Measurements from ENCODE around the gene ERO1B.

The ERO1B gene

GRCh38 chr1:236211815-236212214, 69.9 kb downstream of the ERO1B start:
- DNase-seq (ENCODE audit: low read depth in 1 of 2, low spot score in 1 of 2) = no peak
- Histone ChIP-seq H3K27me3 (ENCODE audit: insufficient read depth, poor library complexity, severe bottlenecking) (no peaks in the 10 kb centered on the region), H3K4me3 (replicated peaks; ENCODE audit: insufficient read depth, low read length) (no peak overlapping the region), H3K27ac (replicated peaks) (no peak overlapping the region)
- TF ChIP-seq CTCF (IDR thresholded peaks at IDR 0.05; ENCODE audit: insufficient read depth, low read length) = no peak
- no peak for TF ChIP-seq REST (IDR thresholded peaks at IDR 0.05; ENCODE audit: insufficient replicate concordance, low read depth)
- TF ChIP-seq POLR2AphosphoS5 (IDR thresholded peaks at IDR 0.05; ENCODE audit: low read depth) = no peak
- no peak for TF ChIP-seq SPI1 (IDR thresholded peaks at IDR 0.05; ENCODE audit: borderline replicate concordance, low read depth)
- TF ChIP-seq GABPA (IDR thresholded peaks at IDR 0.05; ENCODE audit: low read depth) = no peak

- no peaks in the 10 kb centered on the region for H3K27me3 ChIP-seq (ENCODE audit: insufficient read depth, poor library complexity, severe bottlenecking)
- H3K4me3 ChIP-seq (replicated peaks; ENCODE audit: insufficient read depth, low read length) = no peak overlapping the region
- DNase-seq (ENCODE audit: low read depth in 1 of 2, low spot score in 1 of 2) = no peak
- TF ChIP-seq CTCF (IDR thresholded peaks at IDR 0.05; ENCODE audit: insufficient read depth, low read length) = no peak
- no peak for TF ChIP-seq GABPA (IDR thresholded peaks at IDR 0.05; ENCODE audit: low read depth)
- no peak overlapping the region for H3K27ac ChIP-seq (replicated peaks)
Measured at GRCh38 chr1:236209713-236210112, 72.0 kb downstream of the ERO1B start.

GRCh38 chr1:236209185-236209584, 72.6 kb downstream of the ERO1B start:
- Histone ChIP-seq H3K4me3 (replicated peaks; ENCODE audit: insufficient read depth, low read length) (no peak overlapping the region), H3K27me3 (ENCODE audit: insufficient read depth, poor library complexity, severe bottlenecking) (no peaks in the 10 kb centered on the region), H3K27ac (replicated peaks) (no peak overlapping the region)
- TF ChIP-seq POLR2AphosphoS5 (IDR thresholded peaks at IDR 0.05; ENCODE audit: low read depth) = no peak
- TF ChIP-seq GABPA (IDR thresholded peaks at IDR 0.05; ENCODE audit: low read depth) = no peak
- no peak for TF ChIP-seq SPI1 (IDR thresholded peaks at IDR 0.05; ENCODE audit: borderline replicate concordance, low read depth)
- no peak for TF ChIP-seq REST (IDR thresholded peaks at IDR 0.05; ENCODE audit: insufficient replicate concordance, low read depth)
- no peak for TF ChIP-seq CTCF (IDR thresholded peaks at IDR 0.05; ENCODE audit: insufficient read depth, low read length)
- no peak for DNase-seq (ENCODE audit: low read depth in 1 of 2, low spot score in 1 of 2)

- Histone ChIP-seq H3K27ac (replicated peaks) (no peak overlapping the region), H3K27me3 (ENCODE audit: insufficient read depth, poor library complexity, severe bottlenecking) (no peaks in the 10 kb centered on the region), H3K4me3 (replicated peaks; ENCODE audit: insufficient read depth, low read length) (no peak overlapping the region)
- no peak for DNase-seq (ENCODE audit: low read depth in 1 of 2, low spot score in 1 of 2)
- no peak for TF ChIP-seq CTCF (IDR thresholded peaks at IDR 0.05; ENCODE audit: insufficient read depth, low read length)
- TF ChIP-seq GABPA (IDR thresholded peaks at IDR 0.05; ENCODE audit: low read depth) = no peak
- no peak for TF ChIP-seq REST (IDR thresholded peaks at IDR 0.05; ENCODE audit: insufficient replicate concordance, low read depth)
- no peak for TF ChIP-seq POLR2AphosphoS5 (IDR thresholded peaks at IDR 0.05; ENCODE audit: low read depth)
- no peak for TF ChIP-seq SPI1 (IDR thresholded peaks at IDR 0.05; ENCODE audit: borderline replicate concordance, low read depth)
Measured at GRCh38 chr1:236207569-236207968, 74.2 kb downstream of the ERO1B start.
